GM12878 (cell line): Measurements from ENCODE around the gene CDK7. TPM values are rescaled to one million over a fixed set of nuclear protein-coding genes. Genes with fewer than 3 reads are reported as not detected.

Experiments used
- ATAC-seq: fragments of 200-7000 bp; cut with Tn5 transposase; 3 replicates; pipeline ENCODE4 v1.9.1; 2020; ENCODE audit warnings: mild to moderate bottlenecking, moderate library complexity
- BruUV-seq: library from RNA; stranded (reverse); fragments of 400-500 nt; replicated peaks from 2 replicates; lab custom pipeline; 2021; lab: Mats Ljungman, UMichigan
- CTCF ChIA-PET: fragments of 300-600 bp; sonication (Branson Sonifier 250); formaldehyde crosslinking; extraction: SDS; loops from one replicate; lab custom pipeline; 2021; ENCODE audit warnings: inconsistent platforms; lab: Yijun Ruan, JAX
- POLR2A ChIA-PET: fragments of 350-600 bp; formaldehyde crosslinking; extraction: SDS; loops from one replicate; lab custom pipeline; 2021; ENCODE audit warnings: inconsistent platforms; lab: Charles Lee
- RAD21 ChIA-PET: fragments of 300-600 bp; sonication (Branson Sonifier 250); formaldehyde crosslinking; loops from one replicate; lab custom pipeline; 2023; ENCODE audit warnings: antibody characterized with exemption; ENCODE audit not compliant: unreplicated experiment; lab: Charles Lee
- SMC1A ChIA-PET: fragments of 300-600 bp; sonication (Branson Sonifier 250); formaldehyde crosslinking; loops from one replicate; lab custom pipeline; 2023; ENCODE audit not compliant: unreplicated experiment, uncharacterized antibody; lab: Charles Lee
- DNase-seq: peaks from one replicate; pipeline ENCODE4 v3.0.0-alpha.2; 2011; ENCODE audit warnings: low read depth, low spot score
- FAIRE-seq: peaks from 3 replicates; lab custom pipeline; 2011; peaks lifted over from hg19 to GRCh38; lab: Jason Lieb, UNC
- H2AFZ ChIP-seq: 2 replicates; pipeline ENCODE4 v1.6.0; 2011; ENCODE audit warnings: low read depth, low read length, control low read depth; ENCODE audit not compliant: control insufficient read depth
- H3K27ac ChIP-seq: 2 replicates; pipeline ENCODE4 v1.5.1; 2011; ENCODE audit warnings: control low read depth; ENCODE audit not compliant: control insufficient read depth, insufficient read depth
- H3K27me3 ChIP-seq, 2 experiments: replicated peaks in 1 of 2; 2 replicates each; pipeline versions ENCODE4 v1.6.0 to v1.6.1; 2011; ENCODE audit warnings: low read length in 1 of 2; ENCODE audit not compliant: control insufficient read depth in 2 of 2, insufficient read depth in 2 of 2
- H3K36me3 ChIP-seq, 2 experiments: 2 replicates each; pipeline ENCODE4 v1.5.1; 2011; ENCODE audit warnings: low read length in 1 of 2; ENCODE audit not compliant: control insufficient read depth in 2 of 2, insufficient read depth in 2 of 2
- H3K4me1 ChIP-seq: 2 replicates; pipeline ENCODE4 v1.6.1; 2011; ENCODE audit warnings: mild to moderate bottlenecking, low read length, moderate library complexity, mixed read lengths; ENCODE audit not compliant: control insufficient read depth, insufficient read depth
- H3K4me2 ChIP-seq: 2 replicates; pipeline ENCODE4 v1.6.0; 2011; ENCODE audit warnings: control low read depth; ENCODE audit not compliant: control insufficient read depth, insufficient read depth
- H3K4me3 ChIP-seq: fragments of 200-600 bp; sonication (generic); 2 replicates; pipeline ENCODE4 v1.5.1; 2016
- H3K79me2 ChIP-seq: 2 replicates; pipeline ENCODE4 v1.6.0; 2011; ENCODE audit warnings: low read length; ENCODE audit not compliant: control insufficient read depth, insufficient read depth
- H3K9ac ChIP-seq: 2 replicates; pipeline ENCODE4 v1.8.0; 2011; ENCODE audit warnings: low read length, control low read depth, mixed read lengths; ENCODE audit not compliant: control insufficient read depth, insufficient read depth
- H3K9me3 ChIP-seq: replicated peaks from 3 replicates; pipeline ENCODE4 v1.5.1; 2011; ENCODE audit warnings: mild to moderate bottlenecking, low read length; ENCODE audit not compliant: control insufficient read depth, insufficient read depth
- H4K20me1 ChIP-seq: 2 replicates; pipeline ENCODE4 v1.6.0; 2011; ENCODE audit not compliant: control insufficient read depth, insufficient read depth
- BACH1 ChIP-seq: fragments of 450-650 bp; IDR thresholded peaks from 2 replicates; pipeline ENCODE4 v1.6.1; 2017; ENCODE audit warnings: mild to moderate bottlenecking, borderline replicate concordance
- MTA3 ChIP-seq: IDR thresholded peaks from 2 replicates; pipeline ENCODE4 v1.6.1; 2012; ENCODE audit warnings: low read length, inconsistent platforms, borderline replicate concordance
- NFYB ChIP-seq: IDR thresholded peaks from 2 replicates; pipeline ENCODE4 v1.6.1; 2011; ENCODE audit warnings: low read depth, mild to moderate bottlenecking, low read length, improper control_type of control experiment, moderate library complexity; ENCODE audit not compliant: insufficient read depth
- POLR2A ChIP-seq: IDR thresholded peaks from 2 replicates; pipeline ENCODE4 v1.6.1; 2011; ENCODE audit warnings: low read depth, mild to moderate bottlenecking, low read length
- RAD51 ChIP-seq: fragments of 450-650 bp; IDR thresholded peaks from 2 replicates; pipeline ENCODE4 v1.6.1; 2016; ENCODE audit warnings: moderate library complexity, mild to moderate bottlenecking, inconsistent platforms
- SIX5 ChIP-seq: IDR thresholded peaks from 2 replicates; pipeline ENCODE4 v1.6.1; 2011; ENCODE audit warnings: mild to moderate bottlenecking, low read depth, low read length, moderate library complexity; ENCODE audit not compliant: severe bottlenecking
- YY1 ChIP-seq: IDR thresholded peaks from 2 replicates; pipeline ENCODE4 v1.6.1; 2011; ENCODE audit warnings: low read depth, mild to moderate bottlenecking, low read length
- ZSCAN29 ChIP-seq: fragments of 450-650 bp; IDR thresholded peaks from 2 replicates; pipeline ENCODE4 v1.6.1; 2017; ENCODE audit warnings: mild to moderate bottlenecking, moderate library complexity
- WGBS: methylation state at CpG from one replicate; pipeline ENCODE4 v1.1.6; 2016; ENCODE audit warnings: low lambda C conversion rate; ENCODE audit not compliant: insufficient replicate concordance, insufficient coverage; ENCODE audit errors: missing lambda C conversion rate; 5-methylcytosine and 5-hydroxymethylcytosine counted together
- in situ Hi-C: fragments of 300-500 bp; cut with MboI; formaldehyde crosslinking; loops from 9 replicates; pipeline ENCODE4 v1.14.3; 2018; ENCODE audit warnings: mixed read lengths
- intact Hi-C: fragments of 100-400 bp; cut with micrococcal nuclease; formaldehyde crosslinking; loops from one replicate; pipeline ENCODE4 v1.14.2; 2022; ENCODE audit not compliant: unreplicated experiment
- polyA plus RNA-seq, 11 experiments: library from polyadenylated mRNA; depleted of rRNA in 4 of 11; unstranded in 6 of 11; stranded (reverse) in 5 of 11; fragments of >200 nt; fragmentation: Nextera tagmentation in 4 of 11; fragmentation: Illumina TruSeq in 1 of 11; extraction: Ambion mirVana in 4 of 11; extraction: Trizol in 1 of 11; gene quantifications; 1 replicate in 1 of 11; 2 replicates in 10 of 11; pipeline versions ENCODE4 v1.2.1 to v1.2.3, GENCODE V29; 2011 to 2016; ENCODE audit warnings: inconsistent platforms in 2 of 11, missing spikeins in 2 of 11, low read depth in 1 of 11
- total RNA-seq, 4 experiments: library from RNA; depleted of rRNA in 3 of 4; stranded (reverse); fragments of >200 nt in 3 of 4; fragmentation: Illumina TruSeq in 1 of 4; extraction: Trizol in 1 of 4; gene quantifications; 2 replicates each; pipeline versions ENCODE4 v1.2.1 to v1.2.3, GENCODE V29; 2013 to 2021
- TF ChIP-seq, protein P1 (sequence below): IDR thresholded peaks from 2 replicates; pipeline ENCODE4 v1.6.1; 2012; ENCODE audit warnings: low read length, inconsistent platforms
- TF ChIP-seq, protein P2 (sequence below): IDR thresholded peaks from 2 replicates; pipeline ENCODE4 v1.6.1; 2011; ENCODE audit warnings: low read depth, mild to moderate bottlenecking, low read length, moderate library complexity, borderline replicate concordance; ENCODE audit errors: extremely low read depth

The CDK7 gene
- total and polyA plus RNA-seq, 10 of the 15 experiments (the other 5 are each of a cell fraction or from before 2014, with no cell fraction given): 26.0 to 93.9 (median 43.0) TPM

DNA sequence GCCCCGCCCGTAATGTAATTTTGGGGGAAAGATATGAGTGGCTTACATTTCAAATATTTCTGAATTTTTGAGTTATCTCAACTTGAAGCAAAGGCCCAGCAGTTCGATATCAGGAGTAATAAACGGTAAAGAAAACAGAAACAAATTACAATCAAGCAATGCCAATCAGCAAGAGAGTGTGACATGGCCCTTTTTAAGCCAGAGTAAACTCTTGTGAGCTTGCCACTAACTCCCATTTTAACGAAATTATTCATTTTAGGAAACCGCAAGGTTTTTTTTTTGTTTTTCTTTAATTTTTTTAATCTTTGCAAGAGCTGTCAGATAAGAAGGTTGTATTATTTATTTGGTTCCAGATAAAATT lies 17.6 kb upstream of the CDK7 start:
- Histone ChIP-seq H3K9me3 (no peaks in the 10 kb centered on the region), H3K9ac (no peak overlapping the region; the same call in 1 of the 2 replicates), H4K20me1 (no peaks in the 10 kb centered on the region), H3K4me1 (peaks cover 4% of the 10 kb centered on the region; the same call in 1 of the 2 replicates), H3K79me2 (peaks cover 24% of the 10 kb centered on the region), H3K4me2 (peak overlapping the region; percentile 32), H3K27ac (peak overlapping the region; percentile 92; the same call in 1 of the 2 replicates), H2AFZ (peak overlapping the region; percentile 99), H3K4me3 (peak overlapping the region; percentile 88), H3K27me3 (no peaks in the 10 kb centered on the region), H3K36me3 (no peaks in the 10 kb centered on the region; a peak in 1 of 4 replicates)
- POLR2A ChIA-PET: interaction anchor here (0.7 to 1.6 kb wide), 6 partner anchors 8 to 1001 kb away, joined by 3 to 4 read pairs (median 3); partner anchors contain the start of genes CCDC125 and CDK7
- intact Hi-C loops: no loop called here
- RAD21 ChIA-PET: interaction anchor here (0.7 kb wide), 1 partner anchor 124 kb away, joined by 3 read pairs; the partner anchor contains the start of gene SLC30A5
- CTCF ChIA-PET: no interaction called here
- no peak for ATAC-seq
- TF ChIP-seq RAD51 (0 out of 2 replicates have a peak, but pooled peaks have one; percentile 19), NFYB (no peak)
- SMC1A ChIA-PET: no interaction called here
- no peak for FAIRE-seq
- DNase-seq: no peak
- BruUV-seq: TSS peak; percentile 85
- WGBS: 1% methylated on average over 6 of the region's 6 CpGs
- in situ Hi-C loops: loop anchor here (5.0 kb wide), 1 partner anchor 120 kb away; no protein-coding TSS in a partner anchor

DNA sequence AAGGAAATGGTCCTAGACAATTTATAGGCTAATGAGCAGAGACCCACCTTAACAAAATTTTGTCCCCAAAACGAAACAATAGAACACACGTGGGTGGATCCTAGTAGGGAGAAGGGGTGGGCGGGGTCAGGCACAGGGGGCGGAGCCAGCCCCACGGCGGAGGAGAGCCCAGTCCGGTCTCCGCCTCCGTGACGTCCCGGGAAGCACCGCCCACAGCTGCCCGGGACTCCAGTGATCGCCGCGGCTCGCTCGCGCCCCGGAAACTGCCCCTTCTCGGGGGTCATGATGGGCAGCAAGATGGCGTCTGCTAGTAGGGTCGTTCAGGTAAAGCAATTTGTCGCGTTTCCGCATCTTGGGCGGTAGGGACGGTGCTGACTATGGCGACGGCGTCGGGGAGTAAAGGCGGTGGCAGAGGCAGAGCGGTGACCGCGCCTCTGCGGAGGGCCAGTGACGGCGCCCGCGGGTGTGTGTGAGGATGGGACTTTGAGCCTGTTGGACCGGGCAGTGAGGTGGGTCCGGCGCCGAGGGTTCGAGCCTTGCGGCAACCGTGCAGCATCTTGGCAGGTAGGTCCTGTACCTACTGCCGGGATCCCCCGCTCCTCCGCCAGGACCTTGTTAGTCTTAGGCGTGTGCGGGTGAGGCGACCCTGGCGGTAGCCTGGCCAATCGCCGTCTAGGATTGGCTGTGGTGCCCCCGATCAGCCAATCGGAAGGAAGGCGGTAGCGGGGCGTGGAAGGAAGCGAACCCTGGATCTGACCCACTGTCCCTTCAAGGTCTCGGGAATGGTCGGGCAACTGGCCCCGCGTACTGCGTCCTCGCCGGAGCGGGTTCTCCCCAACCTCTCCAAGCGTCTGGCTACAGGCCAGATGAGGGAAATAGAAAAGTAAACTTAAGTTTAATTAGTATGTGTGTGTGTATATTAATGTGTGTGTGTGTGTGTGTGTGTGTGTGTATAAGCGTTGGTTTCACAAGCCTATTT lies 16.8 kb upstream of the CDK7 start:
- FAIRE-seq: peak; percentile 88
- H3K4me1 ChIP-seq: peaks cover 4% of the 10 kb centered on the region; the same call in 1 of the 2 replicates
- peak overlapping the region; percentile 92 for H3K27ac ChIP-seq
- peak overlapping the region; percentile 57 for H3K4me2 ChIP-seq
- under 1% methylated on average over 72 of the region's 73 CpGs for WGBS
- ChIA-PET CTCF (interaction anchor here (0.6 to 1.8 kb wide), 2 partner anchors 117 to 156 kb away, joined by 3 to 5 read pairs; no protein-coding TSS in a partner anchor), POLR2A (interaction anchor here (0.7 to 1.6 kb wide), 7 partner anchors 9 to 1001 kb away, joined by 3 to 4 read pairs (median 3); partner anchors contain the start of genes CCDC125 and CDK7), SMC1A (interaction anchor here (0.7 to 1.5 kb wide), 3 partner anchors 17 to 124 kb away, joined by 3 to 8 read pairs (median 3); partner anchors contain the start of genes CDK7 and SLC30A5), RAD21 (interaction anchor here (0.7 to 1.0 kb wide), 2 partner anchors 18 to 124 kb away, joined by 3 to 7 read pairs; partner anchors contain the start of genes CDK7 and SLC30A5)
- in situ Hi-C loops (loop anchor here (5.0 kb wide), 1 partner anchor 121 kb away; no protein-coding TSS in a partner anchor), intact Hi-C loops (loop anchor here (1.0 kb wide), 1 partner anchor 16 kb away; the partner anchor contains the start of gene CDK7)
- peaks cover 24% of the 10 kb centered on the region for H3K79me2 ChIP-seq
- peak overlapping the region; percentile 99 for H2AFZ ChIP-seq
- BruUV-seq: TSS peak; percentile 75
- peak overlapping the region; percentile 88 for H3K4me3 ChIP-seq
- DNase-seq: peak; percentile 72
- ATAC-seq: peak; percentile 97
- peak overlapping the region; percentile 94 for H3K9ac ChIP-seq
- H3K36me3 ChIP-seq: no peaks in the 10 kb centered on the region; a peak in 1 of 4 replicates
- H4K20me1 ChIP-seq: no peaks in the 10 kb centered on the region
- no peaks in the 10 kb centered on the region for H3K27me3 ChIP-seq
- H3K9me3 ChIP-seq: no peaks in the 10 kb centered on the region
- TF ChIP-seq, protein P1, sequence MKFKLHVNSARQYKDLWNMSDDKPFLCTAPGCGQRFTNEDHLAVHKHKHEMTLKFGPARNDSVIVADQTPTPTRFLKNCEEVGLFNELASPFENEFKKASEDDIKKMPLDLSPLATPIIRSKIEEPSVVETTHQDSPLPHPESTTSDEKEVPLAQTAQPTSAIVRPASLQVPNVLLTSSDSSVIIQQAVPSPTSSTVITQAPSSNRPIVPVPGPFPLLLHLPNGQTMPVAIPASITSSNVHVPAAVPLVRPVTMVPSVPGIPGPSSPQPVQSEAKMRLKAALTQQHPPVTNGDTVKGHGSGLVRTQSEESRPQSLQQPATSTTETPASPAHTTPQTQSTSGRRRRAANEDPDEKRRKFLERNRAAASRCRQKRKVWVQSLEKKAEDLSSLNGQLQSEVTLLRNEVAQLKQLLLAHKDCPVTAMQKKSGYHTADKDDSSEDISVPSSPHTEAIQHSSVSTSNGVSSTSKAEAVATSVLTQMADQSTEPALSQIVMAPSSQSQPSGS: no peak
- peak; percentile 97 for TF ChIP-seq POLR2A
- peak; percentile 94 for TF ChIP-seq YY1
- no peak for TF ChIP-seq MTA3
- no peak for TF ChIP-seq ZSCAN29
- TF ChIP-seq SIX5: no peak
- TF ChIP-seq, protein P2, sequence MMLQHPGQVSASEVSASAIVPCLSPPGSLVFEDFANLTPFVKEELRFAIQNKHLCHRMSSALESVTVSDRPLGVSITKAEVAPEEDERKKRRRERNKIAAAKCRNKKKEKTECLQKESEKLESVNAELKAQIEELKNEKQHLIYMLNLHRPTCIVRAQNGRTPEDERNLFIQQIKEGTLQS: no peak
- peak; percentile 70 for TF ChIP-seq BACH1
